COR-L47 (cell line): ENCODE results near the gene CCDC9.
"Not testable (repeated sequence)": the region's sequence is repeated elsewhere in the genome, so short reads cannot be mapped to it uniquely, and the experiment has no call there.

ENCODE experiments used
- DNase-seq: peaks from one replicate; lab custom pipeline; 2025; lab: John Stamatoyannopoulos, UW

The CCDC9 gene

DNA sequence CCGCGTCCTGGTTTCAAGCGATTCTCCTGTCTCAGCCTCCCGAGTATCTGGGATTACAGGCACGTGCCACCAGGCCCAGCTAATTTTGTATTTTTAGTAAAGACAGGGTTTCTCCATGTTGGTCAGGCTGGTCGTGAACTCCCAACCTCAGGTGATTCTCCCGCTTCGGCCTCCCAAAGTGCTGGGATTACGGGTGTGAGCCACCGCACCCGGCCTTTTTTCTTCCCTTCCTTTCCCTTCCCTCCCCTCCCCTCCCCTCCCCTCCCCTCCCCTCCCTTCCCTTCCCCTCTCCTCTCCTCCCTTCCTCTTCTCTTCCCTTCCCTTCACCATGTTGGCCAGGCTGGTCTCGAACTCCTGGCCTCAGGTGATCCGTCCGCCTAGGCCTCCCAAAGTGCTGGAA lies 44.5 kb downstream of the CCDC9 start:
- not testable (repeated sequence) for DNase-seq

DNA sequence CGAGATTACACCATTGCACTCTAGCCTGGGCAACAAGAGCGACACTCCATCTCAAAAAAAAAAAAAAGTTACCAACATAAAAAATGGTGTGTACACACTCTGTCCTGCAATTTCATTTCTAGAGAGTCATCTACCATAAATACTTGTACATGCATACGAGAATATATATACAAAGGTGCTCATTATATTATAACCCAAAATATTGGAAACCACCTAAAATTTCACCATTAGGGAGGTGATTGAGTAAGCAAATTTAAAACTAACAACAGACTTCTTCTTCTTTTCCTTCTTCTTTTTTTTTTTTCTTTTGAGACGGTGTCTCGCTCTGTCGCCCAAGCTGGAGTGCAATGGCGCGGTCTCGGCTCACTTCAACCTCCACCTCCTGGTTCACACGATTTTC lies 45.9 kb downstream of the CCDC9 start:
- no peak for DNase-seq

DNA sequence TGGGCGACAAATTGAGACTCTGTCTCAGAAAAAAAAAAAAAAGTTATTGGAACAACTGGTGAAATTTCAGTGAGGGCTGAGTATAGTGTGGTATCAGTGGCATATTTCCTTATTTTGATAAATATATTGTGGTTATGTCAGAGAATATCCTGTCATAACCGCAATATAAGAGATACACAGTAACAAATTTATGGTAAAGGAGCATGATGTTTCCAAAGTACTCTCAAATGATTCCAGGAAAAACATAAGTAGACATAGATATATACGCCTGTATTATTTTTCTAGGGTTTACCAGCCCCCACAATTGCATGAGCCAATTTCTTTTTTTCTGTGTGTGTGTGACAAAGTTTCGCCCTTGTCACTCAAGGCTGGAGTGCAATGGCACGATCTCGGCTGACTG lies 47.6 kb downstream of the CCDC9 start:
- DNase-seq = no peak

DNA sequence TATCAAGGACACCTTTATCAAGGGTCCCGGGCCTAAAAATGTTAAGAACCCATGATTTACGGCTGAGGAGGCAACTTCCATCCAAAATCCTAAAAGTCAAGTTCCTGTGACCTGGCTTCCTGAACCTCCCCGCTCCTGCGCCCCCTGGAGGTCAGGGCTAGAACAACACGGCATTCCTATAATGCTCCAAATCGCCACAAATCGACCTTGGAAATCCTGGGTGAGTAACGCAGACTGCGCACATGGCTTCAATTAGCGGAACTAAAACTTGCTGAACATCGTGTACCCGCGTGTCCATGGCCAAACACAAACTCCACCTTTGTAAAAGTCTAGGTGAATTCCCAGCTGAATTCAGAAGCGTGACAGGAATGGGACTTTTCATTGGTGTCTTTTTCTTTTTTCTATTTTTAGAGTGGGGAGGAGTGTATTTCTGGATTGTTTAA lies 49.0 kb downstream of the CCDC9 start:
- DNase-seq = no peak

DNA sequence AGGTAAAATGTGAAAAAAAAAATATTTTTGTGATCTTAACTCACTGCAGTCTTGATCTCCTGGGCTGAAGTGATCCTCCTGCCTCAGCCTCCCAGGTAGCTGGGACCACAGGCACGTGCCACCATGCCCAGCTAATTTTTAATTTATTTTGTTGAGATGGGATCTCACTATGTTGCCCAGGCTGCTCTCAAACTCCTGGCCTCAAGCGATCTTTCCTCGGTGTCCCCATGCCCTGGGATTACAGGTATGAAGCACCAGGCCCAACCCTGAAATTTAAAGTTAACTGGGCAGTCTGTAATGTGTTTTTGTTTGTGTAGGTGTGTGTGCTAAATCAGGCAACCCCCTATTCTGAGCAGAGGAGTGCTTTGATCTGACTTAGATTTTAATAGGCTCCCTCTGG lies 50.0 kb downstream of the CCDC9 start:
- DNase-seq = no peak

DNA sequence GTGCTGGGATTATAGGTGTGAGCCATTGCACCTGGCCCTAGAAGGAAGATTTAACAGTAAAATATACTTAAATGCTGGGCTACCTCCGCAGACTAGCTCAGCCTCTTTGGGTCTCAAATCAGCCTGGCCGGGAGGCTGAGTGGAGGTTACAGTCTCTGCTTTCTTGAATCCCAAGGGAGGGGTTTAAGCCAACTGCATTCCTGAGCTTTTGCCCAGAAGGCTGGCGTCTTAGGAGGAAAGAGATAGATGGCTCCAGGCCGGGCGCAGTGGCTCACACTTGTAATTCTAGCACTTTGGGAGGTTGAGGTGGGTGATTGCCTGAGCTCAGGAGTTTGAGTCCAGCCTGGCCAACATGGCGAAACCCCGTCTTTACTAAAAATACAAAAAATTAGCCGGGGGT lies 52.7 kb downstream of the CCDC9 start:
- no peak for DNase-seq

DNA sequence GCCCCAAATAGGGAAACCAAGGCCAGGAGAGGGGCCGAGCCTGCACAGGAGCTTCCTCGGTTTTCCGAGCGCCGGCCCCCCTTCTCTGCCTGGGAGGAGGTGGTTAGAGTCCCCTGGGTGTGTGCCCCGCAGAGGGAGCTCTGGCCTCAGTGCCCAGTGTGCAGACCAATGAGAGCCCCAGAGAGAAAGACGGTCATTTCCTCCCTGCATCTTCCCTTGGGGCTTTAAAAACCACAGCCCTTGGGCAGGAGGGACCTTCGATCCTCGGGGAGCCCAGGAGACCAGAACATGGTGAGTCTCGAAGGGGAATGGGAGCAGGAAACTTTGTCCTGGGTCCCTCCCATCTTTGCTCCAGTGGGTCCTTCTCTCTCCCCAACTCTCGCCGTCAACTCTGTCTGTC lies 53.3 kb downstream of the CCDC9 start, which contains the start of gene C5AR1:
Gene C5AR1 (plus strand): TSS at position 254 of the 400 bp plus-strand sequence. CDS start 35 bp downstream, at position 289.
- DNase-seq = no peak

DNA sequence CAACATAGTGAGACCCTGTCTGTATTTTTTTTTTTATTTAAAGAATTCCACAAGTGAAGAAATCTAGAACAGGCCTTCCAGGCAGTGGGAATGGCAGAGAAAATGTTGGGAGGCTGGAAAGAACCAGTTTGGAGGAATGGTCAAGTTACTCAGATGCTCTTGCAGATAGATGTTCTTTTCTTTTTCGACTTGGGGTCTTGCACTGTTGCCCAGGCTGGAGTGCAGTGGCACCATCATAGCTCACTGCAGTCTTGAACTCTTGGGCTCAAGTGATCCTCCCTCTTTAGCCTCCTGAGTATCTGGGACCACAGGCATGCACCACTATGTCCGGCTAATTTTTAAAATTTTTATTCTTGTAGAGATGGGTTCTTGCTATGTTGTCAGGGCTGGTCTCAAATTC lies 54.0 kb downstream of the CCDC9 start:
- no peak for DNase-seq

DNA sequence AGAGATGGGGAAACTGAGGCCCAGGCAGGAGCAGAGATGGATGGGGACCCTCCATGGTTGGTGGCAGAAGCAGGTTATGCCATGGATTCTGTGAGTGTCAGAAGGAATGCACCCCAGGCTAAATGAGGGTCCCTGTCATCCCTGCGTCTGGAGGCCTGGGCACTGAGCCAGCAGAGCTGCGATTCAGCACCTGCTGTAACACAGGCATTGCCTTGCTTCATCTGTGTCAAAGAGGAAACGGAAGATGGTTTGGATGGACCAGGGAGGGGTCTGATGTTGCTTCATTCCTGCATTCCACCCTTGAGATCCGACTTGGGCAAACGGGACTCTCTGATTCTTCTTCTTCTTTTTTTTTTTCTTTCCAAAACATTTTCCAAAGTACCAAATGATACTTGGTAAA lies 54.5 kb downstream of the CCDC9 start:
- peak; percentile 59 for DNase-seq

DNA sequence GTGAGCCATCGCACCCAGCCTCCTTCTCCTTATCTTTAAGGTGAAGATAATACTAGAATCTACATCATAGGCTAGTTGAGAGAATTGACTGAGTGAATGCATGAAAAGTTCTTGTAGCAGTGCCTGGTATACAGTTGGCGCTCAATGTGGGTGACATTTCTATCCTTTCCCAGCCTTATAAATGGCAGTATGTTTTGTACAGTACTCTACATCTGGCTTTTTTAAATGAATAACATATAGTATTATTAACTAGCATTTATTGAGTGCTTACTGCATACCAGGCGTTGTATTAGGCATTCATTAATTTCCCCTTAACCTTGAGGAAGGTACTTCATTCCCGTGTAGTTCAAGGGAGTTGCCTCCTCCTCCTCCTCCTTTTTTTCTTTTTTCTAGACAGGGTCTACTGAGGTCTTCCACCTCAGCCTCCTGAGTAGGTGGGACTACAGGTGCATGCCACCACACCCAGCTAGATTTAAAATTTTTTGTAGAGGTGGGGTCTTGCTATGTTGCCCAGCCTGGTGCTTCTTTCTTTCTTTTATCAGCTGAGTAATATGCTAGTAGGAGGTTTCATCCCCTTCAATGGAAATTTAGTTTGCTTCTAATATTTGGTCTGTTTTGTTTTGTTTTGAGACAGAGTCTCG lies 56.2 kb downstream of the CCDC9 start:
- no peak for DNase-seq

DNA sequence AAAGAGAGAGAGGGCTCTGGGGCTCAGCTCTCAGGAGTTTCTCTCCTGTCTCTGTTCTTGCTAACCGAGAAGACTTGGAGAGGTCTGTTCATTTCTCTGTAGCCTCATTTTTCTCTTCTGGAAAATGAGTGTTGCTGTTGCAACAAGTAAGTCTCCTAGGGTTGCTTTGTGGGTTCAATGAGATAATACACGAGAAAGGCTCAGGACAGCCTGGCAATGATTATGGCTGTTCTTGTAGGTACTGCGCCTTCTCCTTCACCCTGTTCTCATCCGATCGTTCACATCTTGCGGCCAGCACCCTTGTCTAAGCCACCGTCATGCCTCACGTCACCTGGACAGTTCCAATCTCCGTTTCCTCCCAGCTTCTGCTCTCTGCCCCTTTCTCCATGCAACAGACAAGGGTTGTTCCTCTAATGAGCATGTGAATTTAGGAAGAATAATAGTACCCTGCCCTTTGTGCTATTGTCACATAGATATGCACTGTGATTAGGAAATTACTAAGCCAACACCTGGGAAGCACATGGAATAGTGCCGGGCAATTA lies 57.5 kb downstream of the CCDC9 start:
- no peak for DNase-seq

DNA sequence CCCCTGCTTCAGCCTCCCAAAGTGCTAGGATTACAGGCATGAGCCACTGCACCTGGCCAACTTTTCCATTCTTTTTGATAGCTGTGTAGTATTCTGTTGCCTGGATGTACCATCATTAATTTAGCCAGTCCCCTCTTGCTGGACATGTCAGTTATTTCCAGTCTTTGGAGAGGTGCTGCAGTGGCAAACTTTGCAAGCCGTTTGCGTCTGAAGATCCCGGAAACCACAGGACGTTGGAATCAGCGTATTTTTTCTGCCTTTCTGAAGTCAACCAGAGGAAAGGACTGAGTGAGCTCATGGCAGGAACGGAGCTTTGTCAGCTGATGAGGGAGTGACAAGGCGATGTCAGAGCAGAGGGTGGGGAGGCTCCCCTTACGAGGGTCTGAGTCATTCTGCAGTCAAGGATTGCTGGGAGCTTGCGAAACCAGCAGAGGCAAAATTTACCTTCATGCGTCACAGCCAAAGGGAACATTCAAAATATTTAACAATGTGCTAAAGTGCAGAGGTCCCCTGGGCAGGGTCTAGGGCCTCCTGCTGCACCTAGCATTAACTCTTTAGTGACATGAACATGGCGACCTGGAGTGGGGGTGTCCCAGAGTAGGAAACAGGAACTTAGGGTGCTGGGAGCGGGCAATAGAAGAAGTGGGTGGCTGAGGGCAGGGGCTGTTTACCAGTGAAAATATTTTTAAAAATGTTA lies 58.9 kb downstream of the CCDC9 start:
- DNase-seq = no peak

DNA sequence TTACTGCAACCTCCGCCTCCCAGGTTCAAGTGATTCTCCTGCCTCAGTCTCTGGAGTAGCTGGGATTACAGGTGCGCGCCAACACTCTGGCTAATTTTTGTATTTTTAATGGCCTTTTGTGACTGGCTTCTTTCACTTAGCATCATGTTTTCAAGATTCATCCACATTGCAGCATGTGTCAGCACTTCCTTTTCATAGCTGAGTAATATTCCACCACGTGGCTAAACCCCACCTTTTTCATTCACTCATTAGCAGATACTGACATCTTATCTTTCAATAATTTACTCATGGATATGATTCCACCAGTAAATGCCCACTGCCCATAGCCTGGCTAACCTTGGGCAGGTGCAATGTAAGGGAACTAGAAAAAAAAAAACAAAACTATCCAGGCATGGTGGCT lies 60.2 kb downstream of the CCDC9 start:
- no peak for DNase-seq

DNA sequence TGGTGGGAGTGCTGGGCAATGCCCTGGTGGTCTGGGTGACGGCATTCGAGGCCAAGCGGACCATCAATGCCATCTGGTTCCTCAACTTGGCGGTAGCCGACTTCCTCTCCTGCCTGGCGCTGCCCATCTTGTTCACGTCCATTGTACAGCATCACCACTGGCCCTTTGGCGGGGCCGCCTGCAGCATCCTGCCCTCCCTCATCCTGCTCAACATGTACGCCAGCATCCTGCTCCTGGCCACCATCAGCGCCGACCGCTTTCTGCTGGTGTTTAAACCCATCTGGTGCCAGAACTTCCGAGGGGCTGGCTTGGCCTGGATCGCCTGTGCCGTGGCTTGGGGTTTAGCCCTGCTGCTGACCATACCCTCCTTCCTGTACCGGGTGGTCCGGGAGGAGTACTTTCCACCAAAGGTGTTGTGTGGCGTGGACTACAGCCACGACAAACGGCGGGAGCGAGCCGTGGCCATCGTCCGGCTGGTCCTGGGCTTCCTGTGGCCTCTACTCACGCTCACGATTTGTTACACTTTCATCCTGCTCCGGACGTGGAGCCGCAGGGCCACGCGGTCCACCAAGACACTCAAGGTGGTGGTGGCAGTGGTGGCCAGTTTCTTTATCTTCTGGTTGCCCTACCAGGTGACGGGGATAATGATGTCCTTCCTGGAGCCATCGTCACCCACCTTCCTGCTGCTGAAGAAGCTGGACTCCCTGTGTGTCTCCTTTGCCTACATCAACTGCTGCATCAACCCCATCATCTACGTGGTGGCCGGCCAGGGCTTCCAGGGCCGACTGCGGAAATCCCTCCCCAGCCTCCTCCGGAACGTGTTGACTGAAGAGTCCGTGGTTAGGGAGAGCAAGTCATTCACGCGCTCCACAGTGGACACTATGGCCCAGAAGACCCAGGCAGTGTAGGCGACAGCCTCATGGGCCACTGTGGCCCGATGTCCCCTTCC lies 63.9 kb downstream of the CCDC9 start:
- no peak for DNase-seq
